ENCODE results near the gene HSPA1A.

Gene HSPA1A

DNA sequence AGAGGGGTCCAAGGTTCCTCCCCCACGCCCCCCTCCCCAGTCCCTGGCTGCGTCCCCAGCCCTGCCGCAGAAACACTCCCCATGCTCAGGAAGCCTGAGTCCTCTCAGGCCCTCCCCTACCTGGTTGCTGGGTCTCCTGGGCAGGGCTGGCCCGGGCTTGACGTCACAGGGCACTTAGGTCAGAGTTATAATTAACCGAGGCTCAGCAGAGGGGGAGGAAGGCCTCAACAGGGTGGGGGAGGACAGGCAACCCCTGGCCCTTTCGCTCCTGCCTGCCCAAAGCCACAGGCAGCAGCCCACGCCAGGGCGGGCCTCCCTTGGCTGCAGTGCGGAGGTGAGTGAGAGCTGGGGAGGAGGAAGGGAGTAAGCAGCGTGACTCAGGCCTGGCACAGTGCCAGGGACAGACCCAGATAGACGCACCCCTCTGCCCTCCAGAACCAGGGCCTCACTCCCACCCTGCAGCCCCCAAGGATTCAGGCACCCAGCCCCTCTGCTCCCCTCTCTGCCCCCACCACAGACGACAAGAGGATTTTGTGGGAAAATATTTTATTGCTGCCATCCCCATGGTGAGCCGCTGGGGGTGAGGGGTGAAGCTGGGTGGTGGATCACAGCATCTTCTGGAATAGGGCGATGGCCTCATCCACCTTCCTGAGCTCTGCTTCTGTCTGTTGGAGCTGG, 38.2 kb upstream of the HSPA1A start, which contains the start of gene VWA7:
Gene VWA7, minus strand, starts transcription at position 340 of the 678 bp plus-strand sequence. CDS start 549 bp downstream, outside the sequence.
- TF ChIP-seq, protein P1, sequence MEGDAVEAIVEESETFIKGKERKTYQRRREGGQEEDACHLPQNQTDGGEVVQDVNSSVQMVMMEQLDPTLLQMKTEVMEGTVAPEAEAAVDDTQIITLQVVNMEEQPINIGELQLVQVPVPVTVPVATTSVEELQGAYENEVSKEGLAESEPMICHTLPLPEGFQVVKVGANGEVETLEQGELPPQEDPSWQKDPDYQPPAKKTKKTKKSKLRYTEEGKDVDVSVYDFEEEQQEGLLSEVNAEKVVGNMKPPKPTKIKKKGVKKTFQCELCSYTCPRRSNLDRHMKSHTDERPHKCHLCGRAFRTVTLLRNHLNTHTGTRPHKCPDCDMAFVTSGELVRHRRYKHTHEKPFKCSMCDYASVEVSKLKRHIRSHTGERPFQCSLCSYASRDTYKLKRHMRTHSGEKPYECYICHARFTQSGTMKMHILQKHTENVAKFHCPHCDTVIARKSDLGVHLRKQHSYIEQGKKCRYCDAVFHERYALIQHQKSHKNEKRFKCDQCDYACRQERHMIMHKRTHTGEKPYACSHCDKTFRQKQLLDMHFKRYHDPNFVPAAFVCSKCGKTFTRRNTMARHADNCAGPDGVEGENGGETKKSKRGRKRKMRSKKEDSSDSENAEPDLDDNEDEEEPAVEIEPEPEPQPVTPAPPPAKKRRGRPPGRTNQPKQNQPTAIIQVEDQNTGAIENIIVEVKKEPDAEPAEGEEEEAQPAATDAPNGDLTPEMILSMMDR (IDR thresholded peaks at IDR 0.05; ENCODE audit: control insufficient read depth, insufficient read depth, low read depth, low read length, missing control alignments), result no peak
- DNase-seq (ENCODE audit: low read depth), result no peak
- H3K4me3 ChIP-seq (ENCODE audit: control insufficient read depth, low read depth, low read length), result no peak within 1 kb of the TSS

DNA sequence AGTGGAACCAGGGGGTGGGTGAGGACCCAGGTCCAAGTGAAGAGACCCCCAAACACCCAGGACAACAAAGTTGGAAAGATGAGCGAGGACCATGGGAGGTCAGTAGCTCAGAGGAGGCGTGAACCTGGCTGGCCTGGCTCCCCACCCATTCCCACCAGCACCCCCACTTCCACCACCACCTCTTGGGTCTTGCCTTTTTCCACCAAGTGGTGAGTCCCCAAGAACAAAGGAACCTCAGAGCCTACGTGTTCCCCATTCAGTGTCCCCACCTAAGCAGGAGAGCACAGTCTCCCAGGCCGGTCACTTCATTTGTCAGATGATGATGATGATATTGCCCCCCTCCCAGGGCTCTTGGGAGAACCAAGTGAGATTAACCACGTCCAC, 37.7 kb upstream of the HSPA1A start:
- TF ChIP-seq, protein P1 (IDR thresholded peaks at IDR 0.05; ENCODE audit: control insufficient read depth, insufficient read depth, low read depth, low read length, missing control alignments), result no peak
- no peak overlapping the region for H3K4me3 ChIP-seq (ENCODE audit: control insufficient read depth, low read depth, low read length)
- DNase-seq (ENCODE audit: low read depth), result no peak

DNA sequence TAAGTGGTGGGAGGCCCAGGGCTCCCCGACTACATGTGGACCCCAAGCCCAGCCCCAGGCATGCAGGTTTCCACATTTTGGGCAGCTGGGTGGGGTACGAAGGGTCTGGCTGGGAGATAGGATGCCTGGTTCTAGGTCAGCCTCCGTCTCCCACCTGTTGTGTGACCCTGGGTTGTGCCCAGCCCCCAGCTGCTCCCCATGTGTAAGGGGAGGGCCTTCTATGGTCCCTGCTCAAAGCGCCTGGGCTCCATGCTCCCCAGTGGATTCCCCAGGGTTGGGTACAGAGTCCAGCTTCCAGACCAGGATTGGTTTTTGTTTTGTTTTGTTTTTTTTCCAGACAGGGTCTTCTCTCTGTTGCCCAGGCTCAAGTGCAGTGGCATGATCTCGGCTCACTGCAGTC, 37.1 kb upstream of the HSPA1A start:
- no peak overlapping the region for H3K4me3 ChIP-seq (ENCODE audit: control insufficient read depth, low read depth, low read length)
- no peak for DNase-seq (ENCODE audit: low read depth)
- TF ChIP-seq, protein P1 (IDR thresholded peaks at IDR 0.05; ENCODE audit: control insufficient read depth, insufficient read depth, low read depth, low read length, missing control alignments), result no peak

DNA sequence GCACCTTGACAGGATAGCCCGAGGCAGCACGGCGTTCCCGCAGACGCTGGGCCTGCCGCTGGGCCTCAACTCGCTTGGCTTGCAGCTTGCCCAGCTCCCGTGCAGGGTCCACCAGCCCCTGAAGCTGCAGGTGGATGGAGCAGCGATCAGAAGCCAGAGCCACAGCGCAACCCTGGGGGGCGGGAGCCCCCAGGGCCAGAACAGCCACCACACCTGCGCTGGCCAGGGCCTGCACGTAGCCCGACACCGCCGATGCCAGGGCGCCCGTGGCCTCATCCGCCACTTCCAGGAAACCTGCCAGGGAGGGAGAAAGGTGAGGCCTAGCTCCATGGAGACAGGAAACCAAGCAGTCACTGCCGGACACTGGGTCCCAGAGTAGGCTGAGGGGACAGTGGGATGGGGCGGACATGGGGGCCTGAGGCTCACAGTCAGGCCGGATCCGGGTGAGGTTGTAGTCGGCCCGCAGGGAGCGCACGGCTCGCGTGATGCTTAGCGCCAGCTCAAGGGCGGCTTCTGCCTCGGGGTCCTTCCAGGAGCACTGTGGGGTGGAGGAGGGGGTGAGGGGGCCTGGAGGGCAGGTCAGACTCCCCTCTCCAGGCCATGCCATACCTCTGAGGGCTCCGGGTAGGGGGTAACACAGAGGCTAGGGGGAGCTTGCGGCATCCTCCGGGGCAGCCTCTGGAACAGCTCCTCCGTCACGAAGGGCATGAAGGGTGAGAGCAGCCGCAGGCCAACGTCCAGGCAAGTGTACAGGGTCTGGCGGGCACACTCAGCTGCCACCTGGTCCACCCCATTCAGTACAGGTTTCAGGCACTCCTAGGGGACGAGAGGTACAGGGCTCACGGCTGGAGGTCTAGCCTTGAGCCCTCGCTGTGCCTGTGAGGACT, 36.1 kb upstream of the HSPA1A start:
- TF ChIP-seq, protein P1 (IDR thresholded peaks at IDR 0.05; ENCODE audit: control insufficient read depth, insufficient read depth, low read depth, low read length, missing control alignments), result no peak
- H3K4me3 ChIP-seq (ENCODE audit: control insufficient read depth, low read depth, low read length), result no peak overlapping the region
- no peak for DNase-seq (ENCODE audit: low read depth)

DNA sequence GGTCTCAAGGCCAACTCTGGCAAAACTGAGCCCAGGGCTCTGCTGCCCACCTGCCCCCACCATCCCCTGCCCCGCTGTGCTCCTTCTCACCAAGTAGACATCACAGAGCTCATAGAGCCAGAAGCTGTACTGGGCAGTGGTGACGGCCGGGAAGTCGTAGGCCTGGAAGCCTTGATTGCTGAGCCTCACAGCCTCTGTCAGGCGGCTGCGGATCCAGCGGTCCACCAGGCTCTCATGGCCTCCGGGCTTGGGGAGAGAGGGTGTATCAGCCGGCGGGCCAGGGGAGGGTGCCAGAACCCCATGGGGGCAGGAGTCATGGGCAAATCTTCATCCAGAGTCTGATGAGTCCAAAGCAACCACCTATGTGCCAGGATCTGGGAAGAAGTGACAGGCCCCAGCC, 35.4 kb upstream of the HSPA1A start:
- H3K4me3 ChIP-seq (ENCODE audit: control insufficient read depth, low read depth, low read length), result no peak overlapping the region
- DNase-seq (ENCODE audit: low read depth), result no peak
- TF ChIP-seq, protein P1 (IDR thresholded peaks at IDR 0.05; ENCODE audit: control insufficient read depth, insufficient read depth, low read depth, low read length, missing control alignments), result no peak

DNA sequence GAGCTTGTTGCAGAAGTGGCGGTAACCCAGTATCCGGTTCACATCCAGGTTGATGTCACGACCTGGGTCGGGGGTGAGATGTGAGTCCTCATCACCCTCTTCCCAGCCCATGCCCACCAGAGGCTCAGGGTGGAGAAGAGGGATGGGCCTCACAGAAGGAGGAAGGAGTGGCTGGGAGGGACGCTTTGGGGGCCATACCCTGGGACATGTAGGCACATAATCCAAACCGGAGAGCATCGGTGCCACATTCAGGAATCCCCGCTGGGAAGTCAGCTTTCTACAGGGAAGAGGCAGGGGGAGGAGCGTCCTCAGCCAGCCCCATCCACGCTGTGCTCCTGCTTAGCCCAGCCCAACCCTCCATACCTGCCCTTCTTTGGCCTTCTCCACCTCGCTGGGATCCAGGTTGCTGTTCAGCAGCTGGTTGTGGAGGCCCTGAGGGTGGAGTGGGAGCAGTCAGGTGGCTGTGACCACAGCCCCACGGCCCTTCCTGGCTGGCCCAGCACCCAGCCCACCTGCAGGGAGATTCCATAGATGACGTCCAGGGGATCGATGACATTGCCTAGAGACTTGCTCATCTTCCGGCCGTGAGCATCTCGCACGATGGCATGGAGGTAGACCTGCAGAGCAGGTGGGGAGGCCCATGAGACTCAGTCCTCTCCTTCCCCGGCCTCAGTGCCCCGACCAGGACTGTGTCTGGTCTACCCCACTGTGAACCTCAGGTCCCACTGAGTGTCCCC, 34.7 kb upstream of the HSPA1A start:
- DNase-seq (ENCODE audit: low read depth), result no peak
- H3K4me3 ChIP-seq (ENCODE audit: control insufficient read depth, low read depth, low read length), result no peak overlapping the region
- TF ChIP-seq, protein P1 (IDR thresholded peaks at IDR 0.05; ENCODE audit: control insufficient read depth, insufficient read depth, low read depth, low read length, missing control alignments), result no peak
